Spleen (tissue), 7 donors: ENCODE data around the gene BUB1B.
"Not testable (repeated sequence)": the region's sequence is repeated elsewhere in the genome, so short reads cannot be mapped to it uniquely, and the experiment has no call there.

ENCODE experiments used
- CTCF ChIP-seq, 11 experiments: fragments of 200-600 bp in 7 of 11; fragments of 450-650 bp in 4 of 11; sonication (generic) in 4 of 11; IDR thresholded peaks in 8 of 11; conservative IDR thresholded peaks in 3 of 11; 1 replicate in 7 of 11; 2 replicates in 4 of 11; pipeline versions ENCODE4 v1.4.0 to v1.8.0; 2016 to 2021; ENCODE audit warnings: antibody characterized with exemption in 11 of 11, inconsistent platforms in 4 of 11, mild to moderate bottlenecking in 1 of 11
- POLR2AphosphoS5 ChIP-seq, 3 donors: sonication (generic); formaldehyde crosslinking; IDR thresholded peaks; one replicate each; pipeline ENCODE4 v1.5.1; 2017; ENCODE audit warnings: antibody characterized with exemption in 3 of 3
- donor health status: DM: no; HTN: no; CAD: no; lungs with moderate emphysema.
- donor health status: DM: no; HTN: no; CAD: no.
- donor health status: DM: no; HTN: no; CAD: no.

DNA sequence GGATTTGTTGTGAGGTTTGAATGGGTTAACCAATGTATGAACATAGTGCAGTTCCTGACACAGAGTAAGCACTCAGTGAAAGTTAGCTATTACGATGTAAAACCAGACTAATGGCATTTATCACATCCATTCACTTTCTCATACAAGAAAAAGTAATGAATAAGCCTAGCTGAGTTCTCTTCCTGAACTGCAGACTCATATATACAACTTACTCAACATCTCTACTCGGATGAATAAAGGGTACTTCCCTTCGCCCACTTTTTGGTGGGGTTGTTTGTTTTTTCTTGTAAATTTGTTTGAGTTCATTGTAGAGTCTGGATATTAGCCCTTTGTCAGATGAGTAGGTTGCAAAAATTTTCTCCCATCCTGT is 22.7 kb upstream of the BUB1B start:
- not testable (repeated sequence) for TF ChIP-seq POLR2AphosphoS5 (IDR thresholded peaks at IDR 0.05); CTCF (IDR thresholded peaks at IDR 0.05 in 8 of 11, conservative IDR thresholded peaks at IDR 0.05 in 3 of 11)
